ENCODE measurements around the gene HOXB7.

HOXB7 gene

DNA sequence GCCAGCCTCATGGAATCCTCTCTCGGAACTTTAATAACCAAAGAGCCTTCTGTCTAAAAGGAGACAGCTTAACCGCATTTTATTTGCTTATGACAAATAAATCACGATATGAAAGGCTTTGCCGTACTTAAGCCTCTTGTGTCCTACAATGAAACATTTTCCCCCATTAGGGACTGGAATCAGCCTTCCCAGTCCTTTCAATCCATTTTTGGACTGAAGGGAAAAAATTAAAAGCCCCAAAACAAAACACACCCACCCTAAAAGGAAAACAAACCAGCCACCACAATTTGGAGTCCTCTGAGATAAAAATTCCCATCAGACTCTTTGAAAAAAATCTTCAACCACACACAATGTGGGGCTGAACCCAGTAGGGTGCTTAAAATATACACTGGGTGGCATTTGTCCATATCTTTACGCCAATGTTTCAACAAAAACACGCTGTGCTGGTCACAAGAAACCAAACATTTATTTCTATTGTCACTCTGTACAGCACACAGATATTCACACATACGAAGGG, 35.7 kb downstream of the HOXB7 start:
- no peak overlapping the region for H3K4me3 ChIP-seq
- H3K27ac ChIP-seq: peak overlapping the region in 6 of 21 experiments; percentile 23 to 94 (median 88)

DNA sequence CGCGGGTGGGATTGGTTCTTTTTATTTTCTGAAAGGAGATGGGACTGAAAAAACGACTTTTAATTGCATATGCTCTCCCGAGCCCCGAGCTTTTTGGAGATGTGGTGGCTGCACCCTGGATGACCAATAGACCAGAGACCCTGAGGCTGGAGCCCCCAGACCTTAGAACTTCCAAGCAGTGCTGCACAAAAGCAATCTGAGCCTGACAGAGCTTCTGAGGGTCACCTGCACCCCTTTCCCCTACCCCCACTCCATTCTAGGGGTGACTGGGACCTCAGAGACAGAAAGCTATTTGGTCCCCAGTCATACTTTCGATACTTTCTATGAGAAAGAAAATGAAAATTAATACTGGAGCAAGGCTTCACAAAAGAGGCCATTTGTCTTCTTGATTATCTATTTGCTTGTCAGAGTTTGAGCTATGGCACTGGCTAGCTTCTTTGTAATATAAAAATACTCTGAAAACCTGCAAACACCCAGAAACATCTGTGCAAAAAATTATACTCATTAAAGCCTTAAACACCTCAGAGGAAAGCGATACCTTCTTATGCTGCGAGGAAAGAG, 36.2 kb downstream of the HOXB7 start:
- Histone ChIP-seq H3K4me3 (peak overlapping the region in 1 of 7 experiments; percentile 1), H3K27ac (peak overlapping the region in 5 of 21 experiments; percentile 63 to 94 (median 89))

DNA sequence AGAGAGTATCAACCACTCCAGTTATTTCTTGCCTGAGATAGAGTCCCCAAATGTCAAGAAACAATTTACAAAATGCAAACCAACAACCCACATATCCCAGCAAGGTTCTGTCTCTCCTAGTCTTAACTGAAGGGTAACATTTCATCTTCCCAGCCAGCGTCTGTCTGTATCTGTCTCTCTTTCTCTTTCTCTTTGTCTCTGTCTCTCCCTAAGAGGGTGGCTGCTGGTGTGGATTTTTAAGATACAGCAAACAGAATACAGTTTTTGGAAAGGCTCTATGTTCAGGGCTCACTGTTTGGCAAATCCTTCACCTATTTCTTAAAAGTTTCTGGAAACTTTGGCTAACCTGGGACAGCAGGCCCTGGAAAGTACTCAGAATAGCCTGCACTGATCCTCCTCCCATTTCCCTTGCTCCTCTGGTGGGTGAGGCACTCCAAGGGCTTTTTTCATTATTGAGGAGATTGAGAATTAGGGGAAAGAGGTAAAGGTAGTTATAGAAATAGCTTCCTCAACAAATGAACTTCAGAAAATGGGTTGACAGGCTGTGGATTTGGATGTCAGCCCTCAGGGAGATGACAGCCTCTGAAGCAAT, 38.9 kb downstream of the HOXB7 start:
- Histone ChIP-seq H3K4me3 (no peak overlapping the region), H3K27ac (peak overlapping the region in 6 of 21 experiments; percentile 51 to 94 (median 82))

DNA sequence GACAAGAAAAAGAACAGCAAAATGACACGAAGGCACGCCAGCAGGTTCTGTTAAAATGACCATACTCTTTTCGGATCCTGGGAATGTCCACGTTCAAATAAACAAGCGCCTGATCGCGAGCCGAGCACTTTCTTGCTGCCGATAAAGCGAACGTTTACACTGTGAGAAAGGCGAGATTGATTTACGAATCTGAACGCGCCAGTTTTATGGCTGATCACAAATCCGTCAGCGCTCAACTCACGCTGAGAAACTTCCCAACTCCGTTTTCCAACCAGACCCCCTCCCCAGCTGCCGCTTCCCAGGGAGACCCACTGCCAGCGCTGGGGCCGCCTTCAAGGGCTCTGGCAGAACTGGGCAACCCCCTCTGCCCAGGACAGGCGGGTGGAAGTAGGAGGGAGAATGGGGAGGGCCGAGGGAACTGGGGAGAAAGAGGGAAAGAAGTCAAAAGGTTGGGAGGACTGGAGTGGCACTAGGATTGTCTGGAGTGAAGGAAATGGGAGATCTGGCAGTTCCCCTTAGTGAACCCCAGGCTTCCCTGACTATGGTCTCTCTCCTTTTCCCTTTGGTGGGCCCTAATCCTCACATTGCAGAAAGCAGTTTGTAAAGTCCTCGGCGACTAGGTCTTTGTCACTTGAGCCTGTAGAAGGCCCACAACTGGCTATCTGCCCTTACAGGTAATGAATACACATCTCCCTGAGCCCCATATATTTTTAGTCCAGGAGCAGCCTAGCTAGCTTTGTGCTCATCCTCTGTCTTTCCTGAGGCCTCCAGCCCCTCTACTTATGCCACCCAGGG, 39.6 kb downstream of the HOXB7 start:
- Histone ChIP-seq H3K27ac (peak overlapping the region in 6 of 21 experiments; percentile 51 to 94 (median 82)), H3K4me3 (peak overlapping the region in 1 of 7 experiments; percentile 1)

DNA sequence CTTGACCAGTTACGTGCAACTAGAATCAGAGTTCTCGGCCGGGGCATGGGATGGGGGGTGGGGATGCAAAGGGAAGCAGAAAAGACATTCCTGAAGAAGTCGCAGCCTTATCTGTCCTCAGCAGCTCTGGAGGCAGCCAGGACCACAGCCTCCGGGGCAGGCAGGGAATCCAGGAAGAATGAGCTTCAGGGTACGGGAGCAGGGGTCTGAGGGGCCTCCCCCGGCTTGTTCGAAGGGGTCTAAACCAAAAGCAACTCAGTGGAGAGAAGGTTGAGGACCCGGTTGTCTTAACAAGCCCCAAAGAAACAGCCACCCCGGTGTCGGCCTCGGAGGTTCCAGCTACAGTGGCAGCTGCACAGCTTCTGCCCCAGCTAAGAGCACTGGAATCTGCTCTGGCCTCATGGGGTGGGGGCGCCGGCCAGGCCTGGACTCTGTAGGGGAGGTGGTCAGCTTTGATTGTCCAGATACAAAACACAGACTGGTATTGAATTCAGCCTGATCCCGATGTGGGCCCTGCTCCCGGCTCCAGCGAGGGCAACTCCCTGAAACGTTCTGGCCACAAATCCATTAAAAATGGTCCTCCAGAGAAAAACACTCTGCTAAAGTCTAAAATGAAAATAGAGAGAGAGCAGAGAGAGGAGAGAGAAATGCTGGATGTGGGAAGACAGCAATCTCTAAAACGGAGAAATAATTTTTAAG, 40.3 kb downstream of the HOXB7 start:
- Histone ChIP-seq H3K27ac (peak overlapping the region in 8 of 21 experiments; percentile 1 to 94 (median 76)), H3K4me3 (peak overlapping the region in 1 of 7 experiments; percentile 1)

DNA sequence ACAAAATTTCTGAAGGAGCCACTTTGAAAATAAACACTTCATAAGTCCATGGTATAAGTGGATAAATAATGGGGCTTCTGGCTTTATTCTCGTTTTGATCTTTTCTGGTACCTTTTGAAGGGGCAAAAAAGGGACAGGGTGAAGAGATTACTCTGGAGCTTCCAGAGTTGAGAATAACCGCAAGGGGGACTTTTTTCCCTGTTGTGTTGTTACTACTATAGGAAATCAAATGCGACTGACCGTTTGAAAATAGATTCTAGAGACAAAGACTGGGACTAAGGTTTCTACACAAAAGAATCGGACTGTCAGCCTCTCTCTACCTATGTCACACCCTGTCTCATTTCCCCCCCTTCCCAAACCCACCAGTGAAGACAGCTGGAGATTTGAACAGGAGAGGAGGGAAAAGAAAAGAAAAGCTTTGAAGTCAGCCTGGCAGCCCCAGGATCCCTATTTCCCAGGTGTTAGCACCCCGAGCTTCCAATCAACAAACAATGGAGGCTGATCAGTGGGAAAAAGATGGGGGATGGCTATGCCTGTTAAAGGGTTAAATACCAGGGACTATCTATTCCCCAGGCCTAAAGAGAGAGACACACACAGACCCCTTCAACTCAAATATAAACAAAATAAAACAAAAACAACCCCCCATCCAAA, 41.0 kb downstream of the HOXB7 start:
- H3K4me3 ChIP-seq: no peak overlapping the region
- peak overlapping the region in 6 of 21 experiments; percentile 51 to 94 (median 82) for H3K27ac ChIP-seq

DNA sequence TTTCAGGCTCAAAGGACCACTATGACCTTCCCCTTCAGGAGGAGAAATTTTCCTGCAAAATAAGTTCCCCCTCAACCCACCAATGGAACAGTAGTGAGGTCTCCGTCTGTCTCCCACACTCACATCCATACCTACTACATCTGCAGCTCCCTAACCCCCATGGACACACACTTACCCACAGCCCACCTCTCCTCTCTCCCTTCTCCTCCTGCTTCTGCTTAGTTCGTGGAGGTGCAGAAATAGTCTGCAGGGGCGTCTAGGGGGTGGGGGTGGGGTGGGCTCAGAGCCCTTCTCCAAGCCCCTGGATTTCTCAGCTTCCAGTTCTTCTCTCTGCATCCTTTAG, 41.6 kb downstream of the HOXB7 start:
- no peak overlapping the region for H3K4me3 ChIP-seq
- peak overlapping the region in 5 of 21 experiments; percentile 45 to 94 (median 68) for H3K27ac ChIP-seq

DNA sequence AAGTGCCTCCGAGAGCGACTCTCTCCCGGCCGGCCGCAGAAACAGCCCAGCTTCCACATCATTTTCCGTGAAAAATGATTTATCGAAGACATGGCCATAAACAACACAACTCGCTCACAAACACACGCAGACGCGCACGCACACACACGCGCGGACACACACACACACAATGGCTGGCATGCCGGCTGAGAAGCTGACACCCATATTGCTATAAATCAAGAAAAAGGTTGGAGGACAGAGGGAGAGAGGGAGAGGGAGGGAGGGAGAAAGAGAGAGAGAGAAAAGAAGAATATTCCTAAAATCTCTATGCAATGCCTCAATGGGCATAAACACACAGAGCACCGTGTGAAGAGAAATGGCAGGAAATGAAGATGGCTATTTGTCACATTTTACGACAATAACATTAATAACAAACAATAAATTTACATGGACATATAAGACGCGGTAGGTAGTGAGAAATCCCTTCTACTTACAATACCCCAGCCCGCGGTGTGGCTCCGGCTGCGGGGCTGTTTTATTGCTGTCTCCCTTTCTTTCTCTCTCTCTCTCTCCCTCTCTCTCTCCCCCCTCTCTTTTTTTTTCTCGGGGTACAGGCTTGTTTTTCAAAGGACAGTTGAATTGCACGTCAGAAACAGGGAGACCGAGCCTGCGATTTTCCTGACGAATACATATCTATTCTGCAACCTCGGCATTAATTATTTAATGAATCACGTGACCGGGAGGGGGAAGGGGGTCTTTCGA, 42.1 kb downstream of the HOXB7 start:
- no peak overlapping the region for H3K4me3 ChIP-seq
- peak overlapping the region in 6 of 21 experiments; percentile 45 to 94 (median 64) for H3K27ac ChIP-seq

DNA sequence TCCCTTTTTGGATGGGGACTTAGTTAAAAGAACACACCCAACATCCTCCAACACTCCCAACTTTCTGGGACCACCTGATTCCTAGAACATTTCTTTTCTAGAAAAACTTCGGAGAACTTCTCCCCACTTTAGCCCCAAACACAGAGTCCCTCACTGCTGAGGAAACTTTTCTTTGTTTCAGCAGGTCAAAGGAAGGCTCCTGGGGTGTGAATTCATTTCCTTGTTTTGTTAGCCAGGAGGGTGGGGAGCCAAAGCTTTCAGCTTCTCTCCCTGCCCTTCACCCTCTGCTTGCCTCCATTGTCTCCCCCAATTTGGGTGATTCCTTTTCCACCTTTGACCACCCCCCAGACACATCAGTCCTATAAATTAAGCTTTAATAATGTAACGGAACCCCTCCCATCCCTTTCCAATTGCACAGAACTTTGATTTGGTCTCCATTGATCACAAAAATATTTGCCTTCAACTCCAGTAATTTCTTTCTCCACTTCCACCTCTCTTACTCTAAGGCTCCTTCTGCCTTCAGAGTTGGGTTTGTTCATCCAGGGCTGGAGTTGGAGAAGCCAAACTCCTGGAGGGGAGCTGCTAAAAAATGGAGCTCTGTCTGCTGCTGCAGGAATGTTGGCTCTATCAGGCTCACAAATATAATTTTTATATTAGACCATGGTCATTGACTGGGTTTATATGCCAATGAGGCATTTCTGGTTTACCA, 43.0 kb downstream of the HOXB7 start:
- Histone ChIP-seq H3K4me3 (no peak overlapping the region), H3K27ac (peak overlapping the region in 3 of 21 experiments; percentile 59 to 94 (median 68))

DNA sequence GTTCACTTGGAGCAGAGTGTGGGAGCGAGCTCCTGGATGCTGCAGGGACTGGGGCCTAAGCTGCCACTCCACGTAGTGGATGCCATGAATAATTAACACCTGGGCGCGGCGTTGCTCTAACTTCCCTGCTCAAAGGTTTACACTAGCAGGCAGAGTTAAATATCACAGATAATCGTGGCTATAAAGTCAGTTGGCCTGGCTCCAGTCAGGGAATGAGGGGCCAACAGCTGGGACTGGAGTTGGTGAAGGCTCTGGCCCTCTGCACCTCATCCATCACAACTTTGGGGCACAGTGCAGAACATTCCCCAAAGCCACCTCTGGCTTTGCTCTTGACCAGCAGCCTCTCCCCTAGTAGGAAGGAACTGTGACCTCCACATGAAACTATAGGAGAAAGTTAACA, 43.6 kb downstream of the HOXB7 start:
- no peak overlapping the region for H3K4me3 ChIP-seq
- peak overlapping the region in 4 of 21 experiments; percentile 21 to 94 (median 52) for H3K27ac ChIP-seq

DNA sequence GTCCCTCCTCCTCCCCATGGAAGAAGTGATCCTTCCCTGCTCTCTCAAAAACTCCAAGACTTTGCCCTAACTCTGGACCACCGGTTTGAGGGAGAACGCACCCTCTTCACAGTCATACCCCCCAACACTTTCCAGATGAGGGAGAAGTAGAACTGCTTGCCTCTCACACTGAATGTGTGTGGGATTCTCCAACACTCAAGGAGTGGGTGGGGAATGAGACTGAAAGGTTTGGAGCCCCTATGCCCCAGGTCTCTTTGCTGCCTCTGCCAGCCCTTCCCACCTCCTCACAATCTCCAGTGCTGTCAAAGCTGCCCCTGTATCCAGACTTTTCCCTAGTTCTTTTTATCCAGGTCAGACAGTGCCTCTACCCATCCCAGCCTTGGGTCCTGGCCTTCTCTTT, 44.1 kb downstream of the HOXB7 start:
- H3K27ac ChIP-seq: peak overlapping the region in 4 of 21 experiments; percentile 21 to 94 (median 52)

DNA sequence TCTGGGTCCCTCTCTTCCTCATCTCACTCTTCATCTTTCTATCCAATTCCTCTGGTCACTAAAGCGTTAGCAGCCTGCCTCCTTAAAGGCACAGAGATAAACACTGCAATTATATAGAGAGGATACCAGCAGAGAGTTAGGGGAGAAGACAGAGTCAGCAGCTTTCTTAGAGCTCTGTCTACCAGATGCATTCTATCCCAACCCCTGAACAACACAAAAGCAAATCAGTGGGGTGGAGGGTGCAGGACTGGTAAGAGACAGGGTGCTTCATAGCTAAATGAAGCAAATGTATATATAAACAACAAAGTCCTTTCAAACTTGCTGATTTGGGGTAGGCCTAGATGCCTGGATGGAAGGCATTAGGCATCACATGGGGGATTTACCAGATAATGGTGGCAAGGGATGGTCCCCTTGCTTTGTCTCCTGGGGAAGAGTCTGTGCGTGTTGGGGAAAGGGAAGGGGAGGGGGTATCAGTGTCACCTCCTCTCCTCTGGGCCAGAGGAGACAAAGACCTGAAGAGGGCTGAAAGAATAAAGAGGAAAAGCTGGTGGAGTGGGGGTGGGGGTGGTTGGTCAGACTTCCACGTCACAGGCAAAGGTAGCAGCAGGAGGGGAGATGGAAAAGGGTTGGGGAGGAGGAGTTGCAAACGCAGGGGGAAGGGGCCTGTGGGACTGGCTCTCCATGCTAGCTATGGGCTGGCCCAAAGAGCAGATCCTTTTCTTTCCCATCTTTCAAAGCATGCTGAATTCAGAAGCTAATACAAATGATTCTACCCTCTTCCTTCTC, 44.7 kb downstream of the HOXB7 start:
- peak overlapping the region in 2 of 21 experiments; percentile 14 to 94 for H3K27ac ChIP-seq
- no peak overlapping the region for H3K4me3 ChIP-seq

More for the DNA sequence above, 44.1 kb downstream of the HOXB7 start:
- no peak overlapping the region for H3K4me3 ChIP-seq

DNA sequence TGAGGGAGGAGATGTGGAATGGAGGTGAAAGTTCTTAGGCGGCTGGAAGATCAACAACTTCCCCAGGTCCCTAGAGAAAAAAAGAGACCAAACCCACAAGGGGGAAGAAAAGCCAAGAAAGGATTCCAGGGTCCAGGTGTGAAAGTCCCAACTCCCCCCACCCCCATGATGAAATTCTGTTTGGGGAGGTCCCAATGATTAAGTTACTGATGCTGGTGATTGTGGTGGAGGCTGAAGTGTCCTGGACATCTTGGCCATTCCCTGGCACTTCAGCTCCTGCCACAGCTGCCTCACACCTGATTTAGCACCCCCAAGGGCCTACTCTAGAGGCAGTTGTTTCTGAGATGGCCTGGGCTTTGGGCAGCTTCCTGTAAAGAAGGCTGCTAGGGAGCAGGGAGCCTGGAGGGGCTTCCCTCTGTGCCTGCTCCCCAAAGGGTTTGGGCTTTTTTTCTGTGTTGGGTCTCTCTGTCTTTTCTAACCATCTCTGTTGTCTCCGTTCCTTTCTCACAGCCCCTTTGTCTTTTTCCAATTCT, 45.7 kb downstream of the HOXB7 start:
- H3K27ac ChIP-seq: peak overlapping the region in 5 of 21 experiments; percentile 28 to 82 (median 74)
- peak overlapping the region in 1 of 7 experiments; percentile 22 for H3K4me3 ChIP-seq

DNA sequence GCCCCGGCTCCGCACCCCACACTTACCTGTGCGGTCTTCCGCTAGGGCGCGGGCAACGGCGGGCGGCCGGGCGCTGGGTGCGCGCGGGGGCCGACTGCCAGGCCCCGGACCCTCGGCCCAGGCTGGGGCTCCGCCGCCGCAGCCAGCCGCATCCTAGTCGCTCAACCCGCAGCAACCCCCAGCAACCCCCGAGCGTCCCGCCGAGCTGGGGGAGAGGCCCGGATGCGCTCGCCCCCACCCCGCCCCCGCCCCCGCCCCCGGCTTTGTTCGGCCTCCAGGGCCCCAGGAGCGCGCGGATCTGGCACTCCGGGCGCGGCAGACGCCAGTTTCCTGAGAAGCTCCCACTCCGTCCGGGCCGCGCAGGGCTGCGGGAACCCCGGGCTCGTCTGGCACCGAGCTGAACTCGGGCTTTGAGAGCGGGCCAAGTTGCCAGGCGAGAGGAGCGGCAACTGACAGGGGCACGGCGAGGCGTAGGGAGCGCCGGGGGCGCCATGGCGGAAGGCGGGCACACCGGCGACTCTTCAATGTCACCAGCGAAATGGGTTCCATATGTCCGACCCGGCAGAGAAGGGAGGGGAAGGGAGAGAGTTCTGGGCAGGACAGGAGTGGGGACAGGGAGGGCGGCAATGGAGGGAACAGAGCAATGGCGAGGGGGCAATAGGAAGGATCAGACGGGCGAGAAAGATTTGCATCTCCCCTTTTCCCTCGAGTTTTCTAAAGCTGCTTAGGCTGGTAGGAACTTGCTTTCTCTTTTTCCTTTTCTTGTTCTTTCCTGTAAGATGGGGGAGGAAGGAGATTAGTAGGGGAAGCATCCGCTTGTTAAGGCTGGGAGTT, 46.4 kb downstream of the HOXB7 start:
- peak overlapping the region; percentile 11 to 40 (median 27) for H3K4me3 ChIP-seq
- peak overlapping the region in 17 of 21 experiments; percentile 1 to 82 (median 55) for H3K27ac ChIP-seq

DNA sequence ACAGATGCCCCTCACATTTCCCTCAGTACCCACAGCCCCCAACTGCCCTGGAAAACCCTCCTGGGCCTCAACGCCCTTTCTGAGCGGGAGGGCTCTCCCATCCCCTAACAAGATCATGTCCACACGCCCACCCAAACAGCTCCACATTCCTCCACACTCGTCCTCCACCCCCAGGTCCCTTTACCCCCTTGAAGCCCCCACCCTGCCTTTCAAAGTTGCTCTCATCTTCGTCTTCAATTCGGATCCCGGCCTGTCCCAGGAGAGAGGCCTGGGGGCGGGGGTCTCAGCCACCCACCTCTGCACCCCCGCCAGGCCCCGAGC, 47.0 kb downstream of the HOXB7 start:
- H3K4me3 ChIP-seq: peak overlapping the region; percentile 11 to 40 (median 27)
- peak overlapping the region in 16 of 21 experiments; percentile 1 to 82 (median 58) for H3K27ac ChIP-seq

DNA sequence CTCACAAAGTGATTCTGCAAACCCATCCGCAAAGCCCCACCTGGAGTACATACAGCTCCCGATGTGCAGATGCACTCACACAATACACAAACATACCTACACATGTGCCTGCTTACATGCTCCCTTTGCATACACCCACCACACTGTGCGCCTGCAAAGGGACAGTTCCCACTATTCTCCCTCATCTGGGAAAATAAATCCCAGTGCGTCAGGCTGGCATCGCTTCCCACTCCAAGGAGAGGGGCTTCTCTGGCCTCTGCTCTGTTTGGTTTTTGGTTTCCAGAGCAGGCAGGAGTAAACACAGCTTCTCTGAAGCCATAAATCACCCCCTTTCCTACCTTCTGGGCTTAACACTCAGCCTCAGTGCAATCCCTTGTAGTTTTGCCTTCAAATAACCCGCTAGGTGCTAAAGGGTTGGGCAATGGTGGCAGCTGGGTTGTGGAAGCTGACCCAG, 47.4 kb downstream of the HOXB7 start:
- Histone ChIP-seq H3K4me3 (peak overlapping the region in 4 of 7 experiments; percentile 11 to 40 (median 32)), H3K27ac (peak overlapping the region in 9 of 21 experiments; percentile 30 to 82 (median 66))

All from skin epidermis (tissue), 12 donors.